Frontal cortex (tissue), 4 donors: ENCODE data around the gene IL4R. TPM values are rescaled to one million over a fixed set of nuclear protein-coding genes. Genes with fewer than 3 reads are reported as not detected.
"Not testable (repeated sequence)": the region's sequence is repeated elsewhere in the genome, so short reads cannot be mapped to it uniquely, and the experiment has no call there.

Experiments
- DNase-seq, 2 donors: peaks; one replicate each; pipeline ENCODE4 v3.0.0; 2012; ENCODE audit warnings: low spot score in 2 of 2
- FAIRE-seq: peaks from 2 replicates; lab custom pipeline; 2012; peaks lifted over from hg19 to GRCh38; lab: Jason Lieb, UNC
- total RNA-seq: library from RNA; depleted of rRNA; stranded (reverse); fragments of >200 nt; gene quantifications from one replicate; pipeline ENCODE4 v1.2.3, GENCODE V29; 2014
- donor health status: control.
- donor health status: control.
- donor health status: control.

The IL4R gene
- total RNA-seq, 1 donor from 2014 or later: 1.6 TPM

- DNase-seq: no peak
- no peak for FAIRE-seq
Measured at GRCh38 chr16:27325736-27326135, 12.0 kb downstream of the IL4R start.

- DNase-seq: no peak
- no peak for FAIRE-seq
Measured at GRCh38 chr16:27326251-27326650, 12.5 kb downstream of the IL4R start.

GRCh38 chr16:27326738-27327585 is 13.2 kb downstream of the IL4R start:
- DNase-seq: peak in 1 of 2 donors; percentile 51
- no peak for FAIRE-seq

GRCh38 chr16:27327586-27327915 is 13.8 kb downstream of the IL4R start:
- no peak for FAIRE-seq
- DNase-seq: no peak

GRCh38 chr16:27328937-27329336 is 15.2 kb downstream of the IL4R start:
- DNase-seq: no peak
- FAIRE-seq: no peak

- not testable (repeated sequence) for DNase-seq, FAIRE-seq
Measured at GRCh38 chr16:27329376-27330079, 15.8 kb downstream of the IL4R start.

- DNase-seq (no peak), FAIRE-seq (no peak)
Measured at GRCh38 chr16:27330542-27330941, 16.8 kb downstream of the IL4R start.

GRCh38 chr16:27332105-27332504 is 18.3 kb downstream of the IL4R start:
- DNase-seq (no peak), FAIRE-seq (no peak)

GRCh38 chr16:27333104-27333503 is 19.3 kb downstream of the IL4R start:
- DNase-seq (no peak), FAIRE-seq (no peak)

- no peak for DNase-seq
- FAIRE-seq: no peak
Measured at GRCh38 chr16:27333549-27333948, 19.8 kb downstream of the IL4R start.

- DNase-seq (no peak), FAIRE-seq (no peak)
Measured at GRCh38 chr16:27334192-27334764, 20.5 kb downstream of the IL4R start.

GRCh38 chr16:27334838-27335237 is 21.1 kb downstream of the IL4R start:
- no peak for DNase-seq
- no peak for FAIRE-seq

- DNase-seq (no peak), FAIRE-seq (no peak)
Measured at GRCh38 chr16:27335349-27336053, 21.7 kb downstream of the IL4R start.

GRCh38 chr16:27337024-27337423 is 23.2 kb downstream of the IL4R start:
- FAIRE-seq (no peak), DNase-seq (no peak)

- no peak for FAIRE-seq
- no peak for DNase-seq
Measured at GRCh38 chr16:27339180-27339579, 25.4 kb downstream of the IL4R start.

- DNase-seq (no peak), FAIRE-seq (no peak)
Measured at GRCh38 chr16:27340654-27341053, 26.9 kb downstream of the IL4R start.

- no peak for DNase-seq
- no peak for FAIRE-seq
Measured at GRCh38 chr16:27341549-27341948, 27.8 kb downstream of the IL4R start.

- no peak for DNase-seq
- no peak for FAIRE-seq
Measured at GRCh38 chr16:27341971-27342370, 28.2 kb downstream of the IL4R start.

GRCh38 chr16:27344721-27345120 is 30.9 kb downstream of the IL4R start:
- no peak for FAIRE-seq

GRCh38 chr16:27345201-27345600 is 31.4 kb downstream of the IL4R start:
- FAIRE-seq: no peak
- no peak for DNase-seq

More at GRCh38 chr16:27344721-27345120, 30.9 kb downstream of the IL4R start:
- DNase-seq: no peak
